Neural crest cell (in vitro differentiated cells): ENCODE results near the gene KANK4. TPM values are rescaled to one million over a fixed set of nuclear protein-coding genes. Genes with fewer than 3 reads are reported as not detected.

Experiments used
- DNase-seq: peaks from one replicate; pipeline ENCODE4 v3.0.0; 2021; ENCODE audit warnings: low read depth, mixed read lengths, low spot score
- H3K27ac Mint-ChIP-seq: one replicate; pipeline ENCODE4 v1.8.0; 2021; ENCODE audit warnings: mild to moderate bottlenecking, mixed read lengths; ENCODE audit not compliant: unreplicated experiment
- H3K27me3 Mint-ChIP-seq: 2 replicates; pipeline ENCODE4 v1.8.0; 2021; ENCODE audit warnings: low read depth, mild to moderate bottlenecking, mixed read lengths
- H3K36me3 Mint-ChIP-seq: 2 replicates; pipeline ENCODE4 v1.8.0; 2021; ENCODE audit warnings: low read depth, mild to moderate bottlenecking, mixed read lengths
- H3K4me1 Mint-ChIP-seq: 2 replicates; pipeline ENCODE4 v1.8.0; 2021; ENCODE audit warnings: mixed read lengths
- H3K4me3 Mint-ChIP-seq: one replicate; pipeline ENCODE4 v1.8.0; 2021; ENCODE audit warnings: mild to moderate bottlenecking, mixed read lengths
- H3K9me3 Mint-ChIP-seq: 2 replicates; pipeline ENCODE4 v1.8.0; 2021; ENCODE audit warnings: mixed read lengths
- total RNA-seq: library from RNA; stranded (reverse); gene quantifications from 2 replicates; pipeline ENCODE4 v1.2.1, GENCODE V29; 2021
- TF ChIP-seq, protein P1 (sequence below): fragments of 200-600 bp; sonication (generic); conservative IDR thresholded peaks from 2 replicates; pipeline ENCODE4 v1.5.0; 2021; ENCODE audit warnings: antibody characterized with exemption, mild to moderate bottlenecking

The KANK4 gene
- total RNA-seq, 1 donor from 2014 or later, result 5.4 TPM

DNA sequence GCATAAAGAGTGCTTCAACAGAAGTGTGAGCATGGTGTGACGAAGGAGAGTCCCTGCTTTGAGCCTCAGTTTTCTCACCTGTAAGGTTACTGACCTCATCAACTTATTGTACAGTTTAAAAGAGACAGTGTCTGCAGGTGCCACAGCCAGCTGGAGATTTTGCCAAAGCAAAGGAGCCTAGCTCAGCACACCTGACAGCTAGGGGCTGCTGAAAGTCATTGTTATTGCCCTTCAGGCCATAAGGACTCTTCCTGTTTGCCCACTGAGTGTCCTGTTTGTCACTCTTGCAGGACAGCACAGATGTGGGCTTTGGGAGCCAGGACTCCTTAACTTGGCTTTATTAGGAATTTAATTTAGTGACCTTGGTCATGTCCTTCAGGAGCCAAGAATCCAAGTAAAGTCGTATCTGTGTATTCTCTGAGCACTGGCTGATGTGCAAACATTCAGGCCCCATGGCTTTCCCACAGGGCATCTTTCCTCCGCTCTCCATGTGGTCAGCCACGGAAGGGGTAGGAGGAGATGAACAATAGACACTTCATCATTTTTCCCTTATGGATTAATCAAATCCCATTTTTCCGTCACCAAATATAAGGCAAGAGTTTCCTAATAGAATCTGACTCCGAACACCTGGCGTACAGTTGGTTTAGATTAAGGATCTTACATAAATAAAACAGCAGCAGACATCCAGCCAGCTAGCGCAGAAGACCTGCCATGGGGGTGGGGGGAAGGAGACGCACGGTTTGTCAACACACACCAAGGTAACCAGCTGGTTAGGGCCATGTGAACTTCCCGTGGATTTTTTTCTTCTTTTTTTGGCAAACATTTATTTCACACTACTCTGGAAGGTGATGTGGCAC is 43.1 kb upstream of the KANK4 start:
- Mint-ChIP-seq H3K4me3 (no peak overlapping the region), H3K36me3 (no peaks in the 10 kb centered on the region), H3K4me1 (peaks cover 5% of the 10 kb centered on the region), H3K27ac (no peak overlapping the region), H3K27me3 (no peaks in the 10 kb centered on the region), H3K9me3 (peaks cover 4% of the 10 kb centered on the region)
- no peak for DNase-seq
- TF ChIP-seq, protein P1, sequence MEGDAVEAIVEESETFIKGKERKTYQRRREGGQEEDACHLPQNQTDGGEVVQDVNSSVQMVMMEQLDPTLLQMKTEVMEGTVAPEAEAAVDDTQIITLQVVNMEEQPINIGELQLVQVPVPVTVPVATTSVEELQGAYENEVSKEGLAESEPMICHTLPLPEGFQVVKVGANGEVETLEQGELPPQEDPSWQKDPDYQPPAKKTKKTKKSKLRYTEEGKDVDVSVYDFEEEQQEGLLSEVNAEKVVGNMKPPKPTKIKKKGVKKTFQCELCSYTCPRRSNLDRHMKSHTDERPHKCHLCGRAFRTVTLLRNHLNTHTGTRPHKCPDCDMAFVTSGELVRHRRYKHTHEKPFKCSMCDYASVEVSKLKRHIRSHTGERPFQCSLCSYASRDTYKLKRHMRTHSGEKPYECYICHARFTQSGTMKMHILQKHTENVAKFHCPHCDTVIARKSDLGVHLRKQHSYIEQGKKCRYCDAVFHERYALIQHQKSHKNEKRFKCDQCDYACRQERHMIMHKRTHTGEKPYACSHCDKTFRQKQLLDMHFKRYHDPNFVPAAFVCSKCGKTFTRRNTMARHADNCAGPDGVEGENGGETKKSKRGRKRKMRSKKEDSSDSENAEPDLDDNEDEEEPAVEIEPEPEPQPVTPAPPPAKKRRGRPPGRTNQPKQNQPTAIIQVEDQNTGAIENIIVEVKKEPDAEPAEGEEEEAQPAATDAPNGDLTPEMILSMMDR, result no peak

DNA sequence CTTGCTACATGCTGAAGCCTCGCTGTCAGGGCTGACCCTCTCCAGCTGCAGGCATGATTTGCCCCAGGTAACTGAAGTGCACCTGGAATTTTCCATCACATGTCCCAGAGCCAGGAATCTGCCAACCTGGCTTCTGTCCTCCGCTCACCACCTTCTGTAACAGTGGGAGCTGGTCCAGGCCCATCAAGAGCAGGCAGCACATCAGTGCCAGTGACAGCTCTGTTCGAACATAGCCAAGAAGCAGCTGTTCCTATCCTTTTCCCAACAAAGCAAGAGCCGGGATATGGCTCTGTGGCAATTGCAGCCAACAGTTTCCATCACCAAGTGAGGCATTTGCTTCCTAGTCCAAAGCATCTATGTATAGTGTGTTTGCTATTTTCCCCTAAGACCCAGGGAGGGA is 42.2 kb upstream of the KANK4 start:
- no peak for DNase-seq

GRCh38 chr1:62358665-62359373 is 39.6 kb upstream of the KANK4 start:
- Mint-ChIP-seq H3K4me1 (peaks cover 14% of the 10 kb centered on the region), H3K36me3 (no peaks in the 10 kb centered on the region), H3K27me3 (no peaks in the 10 kb centered on the region), H3K9me3 (no peaks in the 10 kb centered on the region), H3K27ac (no peak overlapping the region), H3K4me3 (no peak overlapping the region)
- no peak for DNase-seq
- TF ChIP-seq, protein P1, result no peak

More for the DNA sequence above, 42.2 kb upstream of the KANK4 start:
- no peak overlapping the region for H3K4me3 Mint-ChIP-seq
- H3K27ac Mint-ChIP-seq, result no peak overlapping the region
- H3K36me3 Mint-ChIP-seq, result no peaks in the 10 kb centered on the region
- H3K4me1 Mint-ChIP-seq, result peaks cover 6% of the 10 kb centered on the region
- no peaks in the 10 kb centered on the region for H3K9me3 Mint-ChIP-seq
- H3K27me3 Mint-ChIP-seq, result no peaks in the 10 kb centered on the region
- TF ChIP-seq, protein P1, result no peak

GRCh38 chr1:62357916-62358315 is 38.7 kb upstream of the KANK4 start:
- Mint-ChIP-seq H3K27ac (no peak overlapping the region), H3K4me1 (peaks cover 23% of the 10 kb centered on the region), H3K4me3 (no peak overlapping the region), H3K9me3 (no peaks in the 10 kb centered on the region), H3K27me3 (peaks cover 3% of the 10 kb centered on the region), H3K36me3 (no peaks in the 10 kb centered on the region)
- no peak for DNase-seq
- TF ChIP-seq, protein P1, result no peak

- no peak for DNase-seq
- no peaks in the 10 kb centered on the region for H3K9me3 Mint-ChIP-seq
These were observed 37.1 kb upstream of the KANK4 start for GRCh38 chr1:62356257-62356835.

More at GRCh38 chr1:62356257-62356835, 37.1 kb upstream of the KANK4 start:
- H3K27me3 Mint-ChIP-seq, result peaks cover 3% of the 10 kb centered on the region
- no peak overlapping the region for H3K4me3 Mint-ChIP-seq
- H3K27ac Mint-ChIP-seq, result no peak overlapping the region
- H3K36me3 Mint-ChIP-seq, result no peaks in the 10 kb centered on the region
- TF ChIP-seq, protein P1, result no peak
- peaks cover 24% of the 10 kb centered on the region for H3K4me1 Mint-ChIP-seq
